AG04450 (cell line): ENCODE measurements around the gene KIDINS220. TPM values are rescaled to one million over a fixed set of nuclear protein-coding genes. Genes with fewer than 3 reads are reported as not detected.

Experiments
- CTCF ChIA-PET: fragments of 300-600, 350-600 bp; formaldehyde crosslinking; extraction: SDS; loops from one replicate; lab custom pipeline; 2022; ENCODE audit warnings: antibody characterized with exemption, inconsistent platforms; lab: Charles Lee
- POLR2A ChIA-PET: fragments of 350-600 bp; formaldehyde crosslinking; extraction: SDS; loops from one replicate; lab custom pipeline; 2021; ENCODE audit warnings: antibody characterized with exemption, inconsistent platforms; lab: Yijun Ruan, JAX
- DNase-seq: peaks from one replicate; pipeline ENCODE4 v3.0.0-alpha.2; 2011; ENCODE audit warnings: low read depth, low spot score
- H3K27ac ChIP-seq: one replicate; pipeline ENCODE4 v1.5.1; 2012; ENCODE audit warnings: low read depth, low read length, control low read depth
- H3K27me3 ChIP-seq: one replicate; pipeline ENCODE4 v1.6.0; 2012; ENCODE audit warnings: low read length; ENCODE audit not compliant: control insufficient read depth, insufficient read depth
- H3K4me3 ChIP-seq: 2 replicates; pipeline ENCODE4 v1.5.1; 2011; ENCODE audit warnings: mild to moderate bottlenecking, low read depth, low read length, control low read depth
- H3K9me3 ChIP-seq: 2 replicates; pipeline ENCODE4 v1.5.1; 2012; ENCODE audit warnings: low read length; ENCODE audit not compliant: control insufficient read depth, insufficient read depth
- polyA plus RNA-seq: library from polyadenylated mRNA; depleted of rRNA; stranded (reverse); fragments of >200 nt; gene quantifications from 2 replicates; pipeline ENCODE4 v1.2.3, GENCODE V29; 2011
- TF ChIP-seq, protein P1 (sequence below): IDR thresholded peaks from 2 replicates; pipeline ENCODE4 v1.5.1; 2011; ENCODE audit warnings: low read depth, low read length, control low read depth, inconsistent platforms

KIDINS220 gene
- polyA plus RNA-seq, 1 experiment = 64.7 TPM

DNA sequence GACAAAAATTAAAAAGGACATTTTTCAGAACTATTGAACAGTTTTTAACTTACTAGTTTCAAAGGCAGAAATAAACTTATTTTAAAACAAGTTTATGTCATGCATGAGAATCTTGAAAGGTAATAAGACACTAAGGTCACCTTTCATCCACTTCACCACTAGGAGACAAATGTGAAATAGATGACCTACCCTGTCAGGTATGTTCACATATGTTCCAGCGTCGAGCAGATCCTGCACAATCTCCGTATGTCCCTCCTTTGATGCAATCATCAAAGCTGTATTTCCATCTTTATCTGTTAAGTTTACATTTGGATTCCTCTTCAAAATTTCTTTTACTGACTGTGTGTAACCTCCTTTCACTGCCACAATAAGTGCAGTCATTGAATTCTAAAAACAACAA is 34.7 kb downstream of the KIDINS220 start:
- Histone ChIP-seq H3K9me3 (no peaks in the 10 kb centered on the region), H3K27me3 (no peaks in the 10 kb centered on the region), H3K27ac (no peak overlapping the region), H3K4me3 (no peak overlapping the region)
- ChIA-PET CTCF (no interaction called here), POLR2A (no interaction called here)
- DNase-seq = no peak
- TF ChIP-seq, protein P1, sequence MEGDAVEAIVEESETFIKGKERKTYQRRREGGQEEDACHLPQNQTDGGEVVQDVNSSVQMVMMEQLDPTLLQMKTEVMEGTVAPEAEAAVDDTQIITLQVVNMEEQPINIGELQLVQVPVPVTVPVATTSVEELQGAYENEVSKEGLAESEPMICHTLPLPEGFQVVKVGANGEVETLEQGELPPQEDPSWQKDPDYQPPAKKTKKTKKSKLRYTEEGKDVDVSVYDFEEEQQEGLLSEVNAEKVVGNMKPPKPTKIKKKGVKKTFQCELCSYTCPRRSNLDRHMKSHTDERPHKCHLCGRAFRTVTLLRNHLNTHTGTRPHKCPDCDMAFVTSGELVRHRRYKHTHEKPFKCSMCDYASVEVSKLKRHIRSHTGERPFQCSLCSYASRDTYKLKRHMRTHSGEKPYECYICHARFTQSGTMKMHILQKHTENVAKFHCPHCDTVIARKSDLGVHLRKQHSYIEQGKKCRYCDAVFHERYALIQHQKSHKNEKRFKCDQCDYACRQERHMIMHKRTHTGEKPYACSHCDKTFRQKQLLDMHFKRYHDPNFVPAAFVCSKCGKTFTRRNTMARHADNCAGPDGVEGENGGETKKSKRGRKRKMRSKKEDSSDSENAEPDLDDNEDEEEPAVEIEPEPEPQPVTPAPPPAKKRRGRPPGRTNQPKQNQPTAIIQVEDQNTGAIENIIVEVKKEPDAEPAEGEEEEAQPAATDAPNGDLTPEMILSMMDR = no peak

DNA sequence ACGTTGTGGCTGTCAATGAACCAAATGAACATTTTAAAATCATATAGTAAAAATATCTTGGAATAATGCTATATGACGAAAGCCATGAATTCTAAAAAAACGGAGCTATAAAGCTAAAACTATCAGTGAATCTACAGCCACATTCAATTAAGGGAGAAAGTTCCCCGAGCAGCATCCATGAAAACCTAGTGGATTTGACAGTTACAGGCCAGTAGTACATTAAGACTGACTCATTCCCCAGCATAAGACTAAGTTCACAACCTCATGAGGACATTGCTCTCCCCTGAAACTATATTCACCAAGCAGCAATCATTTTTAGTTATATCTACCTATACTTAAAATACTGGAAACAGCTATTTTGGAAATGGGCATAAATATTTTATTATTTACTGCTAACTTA is 36.6 kb downstream of the KIDINS220 start:
- CTCF ChIA-PET = no interaction called here
- no peaks in the 10 kb centered on the region for H3K27me3 ChIP-seq
- POLR2A ChIA-PET = no interaction called here
- H3K27ac ChIP-seq = no peak overlapping the region
- TF ChIP-seq, protein P1 = no peak
- DNase-seq = no peak
- no peaks in the 10 kb centered on the region for H3K9me3 ChIP-seq
- H3K4me3 ChIP-seq = no peak overlapping the region

- no peak overlapping the region for H3K4me3 ChIP-seq
- no peak for DNase-seq
- H3K9me3 ChIP-seq = no peaks in the 10 kb centered on the region
- TF ChIP-seq, protein P1 = no peak
- no peak overlapping the region for H3K27ac ChIP-seq
- no peaks in the 10 kb centered on the region for H3K27me3 ChIP-seq
- ChIA-PET CTCF (no interaction called here), POLR2A (no interaction called here)
These were observed 37.2 kb downstream of the KIDINS220 start for GRCh38 chr2:8800218-8800617.

- ChIA-PET POLR2A (no interaction called here), CTCF (interaction anchor here (0.6 kb wide), 1 partner anchor 35 kb away, joined by 6 read pairs; no protein-coding TSS in a partner anchor)
- TF ChIP-seq, protein P1 = no peak
- H3K4me3 ChIP-seq = no peak overlapping the region
- H3K9me3 ChIP-seq = no peaks in the 10 kb centered on the region
- no peaks in the 10 kb centered on the region for H3K27me3 ChIP-seq
- H3K27ac ChIP-seq = no peak overlapping the region
- no peak for DNase-seq
These were observed 38.4 kb downstream of the KIDINS220 start for GRCh38 chr2:8799004-8799403.

GRCh38 chr2:8798393-8798792 is 39.0 kb downstream of the KIDINS220 start:
- ChIA-PET CTCF (interaction anchor here (0.6 kb wide), 1 partner anchor 36 kb away, joined by 6 read pairs; no protein-coding TSS in a partner anchor), POLR2A (no interaction called here)
- TF ChIP-seq, protein P1 = no peak
- Histone ChIP-seq H3K4me3 (no peak overlapping the region), H3K27ac (no peak overlapping the region), H3K9me3 (no peaks in the 10 kb centered on the region), H3K27me3 (no peaks in the 10 kb centered on the region)
- DNase-seq = no peak
